PC-9 (cell line): ENCODE data around the gene TACSTD2.

Experiments
- EZH2 ChIP-seq: fragments of 200-600 bp; sonication (generic); IDR thresholded peaks from 2 replicates; pipeline ENCODE4 v1.8.0; 2017; ENCODE audit warnings: antibody characterized with exemption, low read depth
- TF ChIP-seq, protein P1 (sequence below): fragments of 200-600 bp; sonication (generic); conservative IDR thresholded peaks from 2 replicates; pipeline ENCODE4 v1.6.1; 2017; ENCODE audit warnings: mixed run types, antibody characterized with exemption, mild to moderate bottlenecking, moderate library complexity

GRCh38 chr1:58596631-58597052, 19.6 kb upstream of the TACSTD2 start:
- TF ChIP-seq, protein P1, sequence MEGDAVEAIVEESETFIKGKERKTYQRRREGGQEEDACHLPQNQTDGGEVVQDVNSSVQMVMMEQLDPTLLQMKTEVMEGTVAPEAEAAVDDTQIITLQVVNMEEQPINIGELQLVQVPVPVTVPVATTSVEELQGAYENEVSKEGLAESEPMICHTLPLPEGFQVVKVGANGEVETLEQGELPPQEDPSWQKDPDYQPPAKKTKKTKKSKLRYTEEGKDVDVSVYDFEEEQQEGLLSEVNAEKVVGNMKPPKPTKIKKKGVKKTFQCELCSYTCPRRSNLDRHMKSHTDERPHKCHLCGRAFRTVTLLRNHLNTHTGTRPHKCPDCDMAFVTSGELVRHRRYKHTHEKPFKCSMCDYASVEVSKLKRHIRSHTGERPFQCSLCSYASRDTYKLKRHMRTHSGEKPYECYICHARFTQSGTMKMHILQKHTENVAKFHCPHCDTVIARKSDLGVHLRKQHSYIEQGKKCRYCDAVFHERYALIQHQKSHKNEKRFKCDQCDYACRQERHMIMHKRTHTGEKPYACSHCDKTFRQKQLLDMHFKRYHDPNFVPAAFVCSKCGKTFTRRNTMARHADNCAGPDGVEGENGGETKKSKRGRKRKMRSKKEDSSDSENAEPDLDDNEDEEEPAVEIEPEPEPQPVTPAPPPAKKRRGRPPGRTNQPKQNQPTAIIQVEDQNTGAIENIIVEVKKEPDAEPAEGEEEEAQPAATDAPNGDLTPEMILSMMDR: no peak
- TF ChIP-seq EZH2: no peak
